SK-N-SH (cell line): ENCODE data around the gene OAF. TPM values are rescaled to one million over a fixed set of nuclear protein-coding genes. Genes with fewer than 3 reads are reported as not detected.

Experiments used
- CTCF ChIA-PET: fragments of 300-600, 350-600 bp; formaldehyde crosslinking; extraction: SDS; loops from one replicate; lab custom pipeline; 2021; lab: Yijun Ruan, JAX
- POLR2A ChIA-PET: fragments of 350-600 bp; sonication (Branson Sonifier 250); formaldehyde crosslinking; extraction: SDS; loops from one replicate; lab custom pipeline; 2020; ENCODE audit warnings: antibody characterized with exemption, inconsistent platforms; lab: Yijun Ruan, JAX
- DNase-seq: peaks from one replicate; pipeline ENCODE4 v3.0.0; 2012
- H2AFZ ChIP-seq: fragments of 200-600 bp; sonication (generic); 2 replicates; pipeline ENCODE4 v1.8.1; 2016; ENCODE audit warnings: antibody characterized with exemption, mild to moderate bottlenecking, low read depth
- H3F3A ChIP-seq: fragments of 200-600 bp; sonication (generic); replicated peaks from 2 replicates; pipeline ENCODE3; 2016; ENCODE audit warnings: antibody characterized with exemption, mild to moderate bottlenecking; ENCODE audit not compliant: insufficient read depth
- H3K27ac ChIP-seq, 2 experiments: fragments of 200-500 bp in 1 of 2; fragments of 200-600 bp in 1 of 2; sonication (Bioruptor generic) in 1 of 2; sonication (generic), shearing (Covaris generic) in 1 of 2; 2 replicates each; pipeline versions ENCODE4 v1.5.1 to v1.6.1; 2014 to 2016; ENCODE audit warnings: low read depth in 2 of 2, inconsistent platforms in 1 of 2, low read length in 1 of 2, mild to moderate bottlenecking in 1 of 2, mixed read lengths in 1 of 2
- H3K27me3 ChIP-seq: fragments of 200-600 bp; sonication (generic), shearing (Covaris generic); 2 replicates; pipeline ENCODE4 v1.6.1; 2016; ENCODE audit warnings: mixed run types; ENCODE audit not compliant: insufficient read depth
- H3K36me3 ChIP-seq, 2 experiments: fragments of 200-500 bp in 1 of 2; fragments of 200-600 bp in 1 of 2; sonication (Bioruptor generic) in 1 of 2; sonication (generic) in 1 of 2; replicated peaks in 1 of 2; 2 replicates each; pipeline versions ENCODE3 to v1.5.1; 2014 to 2016; ENCODE audit warnings: low read length in 1 of 2, mild to moderate bottlenecking in 1 of 2; ENCODE audit not compliant: insufficient read depth in 2 of 2, control insufficient read depth in 1 of 2
- H3K4me1 ChIP-seq, 2 experiments: fragments of 200-500 bp in 1 of 2; fragments of 200-600 bp in 1 of 2; sonication (Bioruptor generic) in 1 of 2; sonication (generic), shearing (Covaris generic) in 1 of 2; 2 replicates each; pipeline versions ENCODE4 v1.5.1 to v1.6.1; 2014 to 2016; ENCODE audit warnings: low read depth in 1 of 2, low read length in 1 of 2, mixed run types in 1 of 2; ENCODE audit not compliant: insufficient read depth in 2 of 2, control insufficient read depth in 1 of 2
- H3K4me2 ChIP-seq: fragments of 200-600 bp; sonication (generic), shearing (Covaris generic); 2 replicates; pipeline ENCODE4 v1.6.1; 2017; ENCODE audit warnings: mixed run types
- H3K4me3 ChIP-seq, 2 experiments: fragments of 200-500 bp in 1 of 2; fragments of 200-600 bp in 1 of 2; sonication (Bioruptor generic) in 1 of 2; sonication (generic), shearing (Covaris generic) in 1 of 2; 2 replicates each; pipeline versions ENCODE4 v1.5.1 to v1.8.1; 2014 to 2016; ENCODE audit warnings: low read depth in 2 of 2, inconsistent platforms in 1 of 2, low read length in 1 of 2, mild to moderate bottlenecking in 1 of 2, mixed read lengths in 1 of 2, moderate library complexity in 1 of 2
- H3K79me2 ChIP-seq: fragments of 200-600 bp; sonication (generic); 2 replicates; pipeline ENCODE4 v1.8.1; 2017; ENCODE audit warnings: mild to moderate bottlenecking; ENCODE audit not compliant: insufficient read depth
- H3K9ac ChIP-seq: fragments of 200-600 bp; sonication (generic); 2 replicates; pipeline ENCODE4 v1.6.1; 2017; ENCODE audit warnings: mixed run types
- H3K9me2 ChIP-seq: fragments of 200-600 bp; sonication (generic); 2 replicates; pipeline ENCODE4 v1.6.1; 2017; ENCODE audit warnings: mixed run types
- H3K9me3 ChIP-seq: fragments of 200-600 bp; sonication (generic); 2 replicates; pipeline ENCODE4 v1.6.1; 2017; ENCODE audit warnings: mixed run types, mild to moderate bottlenecking, moderate library complexity
- H4K20me1 ChIP-seq: fragments of 200-600 bp; sonication (generic); 2 replicates; pipeline ENCODE4 v1.6.1; 2017; ENCODE audit warnings: mild to moderate bottlenecking, mixed run types; ENCODE audit not compliant: insufficient read depth
- CHD2 ChIP-seq: fragments of 150-350 bp; IDR thresholded peaks from 2 replicates; pipeline ENCODE4 v1.6.1; 2018; ENCODE audit warnings: low read length; ENCODE audit not compliant: partially characterized antibody
- EZH2phosphoT487 ChIP-seq: fragments of 200-600 bp; sonication (generic); IDR thresholded peaks from 2 replicates; pipeline ENCODE4 v1.6.1; 2017; ENCODE audit warnings: low read depth, mixed run types, mild to moderate bottlenecking, antibody characterized with exemption, moderate library complexity, borderline replicate concordance
- FOSL2 ChIP-seq: IDR thresholded peaks from 2 replicates; pipeline ENCODE4 v1.4.0; 2012; ENCODE audit warnings: low read depth, mild to moderate bottlenecking, moderate library complexity, borderline replicate concordance
- FOXJ3 ChIP-seq: sonication (generic); formaldehyde crosslinking; IDR thresholded peaks from 2 replicates; pipeline ENCODE4 v1.5.1; 2020; ENCODE audit warnings: mild to moderate bottlenecking, missing genetic modification reagents
- FOXM1 ChIP-seq: IDR thresholded peaks from 2 replicates; pipeline ENCODE4 v1.4.0; 2012; ENCODE audit warnings: low read depth, mild to moderate bottlenecking
- NRF1 ChIP-seq: IDR thresholded peaks from 2 replicates; pipeline ENCODE4 v1.6.1; 2012; ENCODE audit warnings: low read depth, mild to moderate bottlenecking, low read length
- POLR2AphosphoS5 ChIP-seq: IDR thresholded peaks from 2 replicates; pipeline ENCODE4 v1.6.1; 2012; ENCODE audit warnings: low read depth, low read length
- SMC3 ChIP-seq: IDR thresholded peaks from 2 replicates; pipeline ENCODE4 v1.6.1; 2012; ENCODE audit warnings: low read depth, low read length, improper control_type of control experiment
- TCF12 ChIP-seq: IDR thresholded peaks from 2 replicates; pipeline ENCODE4 v1.4.0; 2012
- TEAD4 ChIP-seq: IDR thresholded peaks from 2 replicates; pipeline ENCODE4 v1.4.0; 2012; ENCODE audit warnings: mild to moderate bottlenecking, borderline replicate concordance; ENCODE audit not compliant: insufficient read depth
- YY1 ChIP-seq: IDR thresholded peaks from 2 replicates; pipeline ENCODE4 v1.4.0; 2012; ENCODE audit warnings: low read depth, mild to moderate bottlenecking
- WGBS: methylation state at CpG from one replicate; pipeline ENCODE4 v1.1.6; 2017; ENCODE audit warnings: low lambda C conversion rate; 5-methylcytosine and 5-hydroxymethylcytosine counted together
- polyA plus RNA-seq, 3 experiments: library from polyadenylated mRNA; depleted of rRNA; stranded (reverse); fragments of >200 nt; gene quantifications; 2 replicates each; pipeline ENCODE4 v1.2.3, GENCODE V29; 2012
- TF ChIP-seq, protein P1 (sequence below): IDR thresholded peaks from 2 replicates; pipeline ENCODE4 v1.6.1; 2012; ENCODE audit warnings: mild to moderate bottlenecking, low read depth, low read length, moderate library complexity
- TF ChIP-seq, protein P2 (sequence below): fragments of 150-350 bp; IDR thresholded peaks from 2 replicates; pipeline ENCODE4 v1.6.1; 2016; ENCODE audit warnings: mild to moderate bottlenecking, low read depth, low read length
- TF ChIP-seq, protein P3 (sequence below): fragments of 150-350 bp; IDR thresholded peaks from 2 replicates; pipeline ENCODE4 v1.6.1; 2017; ENCODE audit warnings: antibody characterized with exemption, low read length, low read depth, borderline replicate concordance

Gene OAF
- polyA plus RNA-seq, 1 of the 3 experiments (the other 2 are of a cell fraction) = 28.0 TPM

DNA sequence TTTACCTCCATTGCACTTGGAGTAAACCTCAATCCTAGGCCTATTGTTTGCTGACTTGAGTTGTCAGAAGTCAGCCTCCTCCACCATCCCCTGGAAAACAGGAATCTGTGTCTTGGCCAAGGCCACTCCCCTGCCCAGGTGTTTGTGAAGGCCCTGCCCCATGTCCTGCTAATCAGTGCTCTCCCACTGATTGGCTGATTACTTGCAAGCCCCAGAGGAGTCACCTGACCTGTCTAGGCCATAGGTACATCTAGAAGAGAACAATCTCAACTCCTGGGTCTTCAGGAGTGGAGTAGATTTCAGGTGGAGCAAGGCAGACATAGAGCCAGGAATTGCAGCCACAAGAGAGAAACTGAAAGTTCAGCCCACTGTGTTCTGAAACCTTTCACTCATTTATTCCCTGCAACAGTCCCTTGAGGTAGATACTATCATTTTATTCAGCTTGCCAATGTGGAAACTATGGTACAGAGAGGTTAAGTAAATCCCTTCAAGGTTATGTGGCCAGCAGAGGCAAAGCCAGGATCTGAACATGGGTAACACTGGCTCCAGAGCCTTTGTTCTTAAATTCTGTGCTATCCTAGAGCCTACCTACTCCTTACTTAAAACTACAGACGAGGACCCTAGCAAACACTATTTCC is 10.4 kb downstream of the OAF start (continued):
- TF ChIP-seq, protein P1, sequence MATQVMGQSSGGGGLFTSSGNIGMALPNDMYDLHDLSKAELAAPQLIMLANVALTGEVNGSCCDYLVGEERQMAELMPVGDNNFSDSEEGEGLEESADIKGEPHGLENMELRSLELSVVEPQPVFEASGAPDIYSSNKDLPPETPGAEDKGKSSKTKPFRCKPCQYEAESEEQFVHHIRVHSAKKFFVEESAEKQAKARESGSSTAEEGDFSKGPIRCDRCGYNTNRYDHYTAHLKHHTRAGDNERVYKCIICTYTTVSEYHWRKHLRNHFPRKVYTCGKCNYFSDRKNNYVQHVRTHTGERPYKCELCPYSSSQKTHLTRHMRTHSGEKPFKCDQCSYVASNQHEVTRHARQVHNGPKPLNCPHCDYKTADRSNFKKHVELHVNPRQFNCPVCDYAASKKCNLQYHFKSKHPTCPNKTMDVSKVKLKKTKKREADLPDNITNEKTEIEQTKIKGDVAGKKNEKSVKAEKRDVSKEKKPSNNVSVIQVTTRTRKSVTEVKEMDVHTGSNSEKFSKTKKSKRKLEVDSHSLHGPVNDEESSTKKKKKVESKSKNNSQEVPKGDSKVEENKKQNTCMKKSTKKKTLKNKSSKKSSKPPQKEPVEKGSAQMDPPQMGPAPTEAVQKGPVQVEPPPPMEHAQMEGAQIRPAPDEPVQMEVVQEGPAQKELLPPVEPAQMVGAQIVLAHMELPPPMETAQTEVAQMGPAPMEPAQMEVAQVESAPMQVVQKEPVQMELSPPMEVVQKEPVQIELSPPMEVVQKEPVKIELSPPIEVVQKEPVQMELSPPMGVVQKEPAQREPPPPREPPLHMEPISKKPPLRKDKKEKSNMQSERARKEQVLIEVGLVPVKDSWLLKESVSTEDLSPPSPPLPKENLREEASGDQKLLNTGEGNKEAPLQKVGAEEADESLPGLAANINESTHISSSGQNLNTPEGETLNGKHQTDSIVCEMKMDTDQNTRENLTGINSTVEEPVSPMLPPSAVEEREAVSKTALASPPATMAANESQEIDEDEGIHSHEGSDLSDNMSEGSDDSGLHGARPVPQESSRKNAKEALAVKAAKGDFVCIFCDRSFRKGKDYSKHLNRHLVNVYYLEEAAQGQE = no peak
- no peak for TF ChIP-seq EZH2phosphoT487
- TF ChIP-seq, protein P2, sequence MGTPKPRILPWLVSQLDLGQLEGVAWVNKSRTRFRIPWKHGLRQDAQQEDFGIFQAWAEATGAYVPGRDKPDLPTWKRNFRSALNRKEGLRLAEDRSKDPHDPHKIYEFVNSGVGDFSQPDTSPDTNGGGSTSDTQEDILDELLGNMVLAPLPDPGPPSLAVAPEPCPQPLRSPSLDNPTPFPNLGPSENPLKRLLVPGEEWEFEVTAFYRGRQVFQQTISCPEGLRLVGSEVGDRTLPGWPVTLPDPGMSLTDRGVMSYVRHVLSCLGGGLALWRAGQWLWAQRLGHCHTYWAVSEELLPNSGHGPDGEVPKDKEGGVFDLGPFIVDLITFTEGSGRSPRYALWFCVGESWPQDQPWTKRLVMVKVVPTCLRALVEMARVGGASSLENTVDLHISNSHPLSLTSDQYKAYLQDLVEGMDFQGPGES = no peak
- TF ChIP-seq FOXM1 = no peak
- TF ChIP-seq CHD2 = no peak

DNA sequence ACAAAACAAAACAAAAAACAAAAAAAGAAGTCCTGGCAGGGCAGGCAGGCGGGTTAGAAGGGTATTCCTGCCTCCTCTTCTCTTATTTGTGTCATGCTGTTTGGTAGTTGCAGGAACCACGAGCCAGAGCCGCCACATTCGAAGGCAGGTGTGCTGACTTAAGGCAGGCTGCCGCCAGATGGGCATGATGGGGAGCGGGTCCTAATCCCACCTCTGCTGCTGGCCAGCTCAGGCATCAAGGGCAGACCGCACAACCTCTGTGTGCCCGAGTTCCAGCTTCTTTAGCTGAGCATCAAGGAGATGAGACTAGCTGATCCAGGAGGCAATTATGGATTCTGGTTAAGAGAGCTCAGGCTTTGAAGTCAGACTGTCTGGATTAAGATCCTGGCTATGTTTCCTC is 12.1 kb downstream of the OAF start:
- Histone ChIP-seq H4K20me1 (no peaks in the 10 kb centered on the region), H3K27me3 (no peaks in the 10 kb centered on the region), H3K27ac (no peak overlapping the region), H2AFZ (no peak overlapping the region), H3K9ac (no peak overlapping the region), H3K4me1 (peaks cover 0 to 16% of the 10 kb centered on the region in 2 experiments; a peak in 1 of 4 replicates), H3K79me2 (no peaks in the 10 kb centered on the region), H3K9me2 (no peaks in the 10 kb centered on the region), H3K9me3 (no peaks in the 10 kb centered on the region), H3K36me3 (no peaks in the 10 kb centered on the region), H3K4me3 (no peak overlapping the region), H3K4me2 (no peak overlapping the region), H3F3A (no peaks in the 10 kb centered on the region)
- DNase-seq = no peak
- WGBS = 89% methylated on average over 5 of the region's 8 CpGs
- ChIA-PET CTCF (interaction anchor here (1.4 to 19.4 kb wide), 7 partner anchors 7 to 114 kb away, joined by 5 to 622 read pairs (median 43); partner anchors contain the start of gene OAF), POLR2A (no interaction called here)
- TF ChIP-seq NRF1 (no peak), FOSL2 (no peak), YY1 (no peak), TCF12 (no peak), TEAD4 (no peak), POLR2AphosphoS5 (no peak), SMC3 (no peak), EZH2phosphoT487 (no peak), FOXJ3 (no peak)
- TF ChIP-seq, protein P3, sequence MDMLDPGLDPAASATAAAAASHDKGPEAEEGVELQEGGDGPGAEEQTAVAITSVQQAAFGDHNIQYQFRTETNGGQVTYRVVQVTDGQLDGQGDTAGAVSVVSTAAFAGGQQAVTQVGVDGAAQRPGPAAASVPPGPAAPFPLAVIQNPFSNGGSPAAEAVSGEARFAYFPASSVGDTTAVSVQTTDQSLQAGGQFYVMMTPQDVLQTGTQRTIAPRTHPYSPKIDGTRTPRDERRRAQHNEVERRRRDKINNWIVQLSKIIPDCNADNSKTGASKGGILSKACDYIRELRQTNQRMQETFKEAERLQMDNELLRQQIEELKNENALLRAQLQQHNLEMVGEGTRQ = no peak
